H9 (cell line): ENCODE measurements around the gene NMT1. TPM values are rescaled to one million over a fixed set of nuclear protein-coding genes. Genes with fewer than 3 reads are reported as not detected.

Experiments
- DNase-seq: peaks from one replicate; pipeline ENCODE4 v3.0.0-alpha.2; 2017
- H2AFZ ChIP-seq: one replicate; pipeline ENCODE4 v1.6.1; 2013; ENCODE audit warnings: mild to moderate bottlenecking, low read length, control low read depth, moderate library complexity
- H2AK5ac ChIP-seq: 2 replicates; pipeline ENCODE4 v1.6.1; 2013; ENCODE audit warnings: low read length, control low read depth, mixed read lengths; ENCODE audit not compliant: insufficient read length
- H2BK120ac ChIP-seq: one replicate; pipeline ENCODE4 v1.6.1; 2013; ENCODE audit warnings: low read depth, mild to moderate bottlenecking, low read length, control low read depth, inconsistent platforms; ENCODE audit not compliant: poor library complexity, severe bottlenecking
- H2BK12ac ChIP-seq: 2 replicates; pipeline ENCODE4 v1.6.1; 2013; ENCODE audit warnings: low read length, control low read depth, mixed read lengths, low read depth; ENCODE audit not compliant: insufficient read length
- H2BK15ac ChIP-seq: 2 replicates; pipeline ENCODE4 v1.6.1; 2013; ENCODE audit warnings: low read depth, low read length, control low read depth
- H2BK20ac ChIP-seq: one replicate; pipeline ENCODE4 v1.6.1; 2013; ENCODE audit warnings: low read depth, mild to moderate bottlenecking, low read length, control low read depth, inconsistent platforms; ENCODE audit not compliant: poor library complexity, severe bottlenecking
- H2BK5ac ChIP-seq: 2 replicates; pipeline ENCODE4 v1.6.1; 2013; ENCODE audit warnings: low read length, control low read depth, mixed read lengths; ENCODE audit not compliant: insufficient read length
- H3K14ac ChIP-seq: 2 replicates; pipeline ENCODE4 v1.6.1; 2013; ENCODE audit warnings: low read length, control low read depth; ENCODE audit not compliant: insufficient read depth
- H3K18ac ChIP-seq: 2 replicates; pipeline ENCODE4 v1.6.1; 2013; ENCODE audit warnings: low read depth, mild to moderate bottlenecking, mixed read lengths, low read length, control low read depth; ENCODE audit not compliant: insufficient read length
- H3K23ac ChIP-seq: 2 replicates; pipeline ENCODE4 v1.6.1; 2013; ENCODE audit warnings: low read length, control low read depth, mixed read lengths, low read depth; ENCODE audit not compliant: insufficient read length
- H3K23me2 ChIP-seq: 2 replicates; pipeline ENCODE4 v1.6.1; 2013; ENCODE audit warnings: low read depth, mild to moderate bottlenecking, mixed read lengths, low read length, control low read depth; ENCODE audit not compliant: insufficient read length, poor library complexity, severe bottlenecking
- H3K27ac ChIP-seq: 2 replicates; pipeline ENCODE4 v1.5.1; 2013; ENCODE audit warnings: low read length, control low read depth, mixed read lengths, low read depth; ENCODE audit not compliant: insufficient read length
- H3K27me3 ChIP-seq: 2 replicates; pipeline ENCODE4 v1.6.1; 2013; ENCODE audit warnings: low read length, control low read depth, inconsistent platforms; ENCODE audit not compliant: insufficient read depth
- H3K4ac ChIP-seq: 2 replicates; pipeline ENCODE4 v1.6.1; 2013; ENCODE audit warnings: low read depth, mild to moderate bottlenecking, control low read depth, inconsistent platforms, low read length, moderate library complexity
- H3K4me1 ChIP-seq: 2 replicates; pipeline ENCODE4 v1.6.1; 2013; ENCODE audit warnings: low read length, control low read depth, inconsistent platforms; ENCODE audit not compliant: insufficient read depth
- H3K4me2 ChIP-seq: 2 replicates; pipeline ENCODE4 v1.6.1; 2013; ENCODE audit warnings: low read length, control low read depth, mixed read lengths; ENCODE audit not compliant: insufficient read length, insufficient read depth
- H3K56ac ChIP-seq: 2 replicates; pipeline ENCODE4 v1.6.1; 2013; ENCODE audit warnings: low read depth, mild to moderate bottlenecking, mixed read lengths, low read length, control low read depth; ENCODE audit not compliant: insufficient read length
- H3K79me1 ChIP-seq: 2 replicates; pipeline ENCODE4 v1.6.1; 2013; ENCODE audit warnings: low read depth, mild to moderate bottlenecking, moderate library complexity, low read length, control low read depth, inconsistent platforms; ENCODE audit not compliant: insufficient read depth, poor library complexity, severe bottlenecking
- H3K79me2 ChIP-seq: 2 replicates; pipeline ENCODE4 v1.6.1; 2013; ENCODE audit warnings: low read length, control low read depth, inconsistent platforms; ENCODE audit not compliant: insufficient read depth
- H3K9ac ChIP-seq: 2 replicates; pipeline ENCODE4 v1.6.1; 2013; ENCODE audit warnings: low read length, control low read depth, mixed read lengths; ENCODE audit not compliant: insufficient read length; ENCODE audit errors: extremely low read depth
- H3K9me3 ChIP-seq: one replicate; pipeline ENCODE4 v1.6.1; 2013; ENCODE audit warnings: low read depth, low read length, inconsistent platforms; ENCODE audit not compliant: control insufficient read depth
- H3T11ph ChIP-seq: one replicate; pipeline ENCODE4 v1.6.1; 2013; ENCODE audit warnings: mild to moderate bottlenecking, low read length, control low read depth, inconsistent platforms
- H4K20me1 ChIP-seq: one replicate; pipeline ENCODE4 v1.6.1; 2013; ENCODE audit not compliant: control insufficient read depth, insufficient read length, insufficient read depth
- H4K5ac ChIP-seq: 2 replicates; pipeline ENCODE4 v1.6.1; 2013; ENCODE audit warnings: low read depth, mild to moderate bottlenecking, mixed read lengths, low read length, control low read depth; ENCODE audit not compliant: insufficient read length
- H4K8ac ChIP-seq: replicated peaks from 2 replicates; pipeline ENCODE4 v1.6.1; 2013; ENCODE audit warnings: low read length, control low read depth, mixed read lengths, low read depth; ENCODE audit not compliant: insufficient read length
- H4K91ac ChIP-seq: 2 replicates; pipeline ENCODE4 v1.6.1; 2013; ENCODE audit warnings: low read depth, mild to moderate bottlenecking, moderate library complexity, mixed read lengths, low read length, control low read depth; ENCODE audit not compliant: insufficient read length
- H3K27ac Mint-ChIP-seq, 3 experiments: 2 replicates in 2 of 3; 3 replicates in 1 of 3; pipeline ENCODE4 v1.8.0; 2020 to 2021; ENCODE audit warnings: mixed read lengths in 3 of 3, mild to moderate bottlenecking in 1 of 3, moderate library complexity in 1 of 3
- H3K27me3 Mint-ChIP-seq: 2 replicates; pipeline ENCODE4 v1.8.0; 2021; ENCODE audit warnings: low read depth, mild to moderate bottlenecking, moderate library complexity, mixed read lengths
- H3K36me3 Mint-ChIP-seq, 3 experiments: 2 replicates in 2 of 3; 3 replicates in 1 of 3; pipeline ENCODE4 v1.8.0; 2020 to 2021; ENCODE audit warnings: low read depth in 3 of 3, mixed read lengths in 3 of 3; ENCODE audit not compliant: insufficient read depth in 1 of 3
- H3K4me1 Mint-ChIP-seq, 2 experiments: 2 replicates each; pipeline ENCODE4 v1.8.0; 2020; ENCODE audit warnings: mixed read lengths in 2 of 2
- H3K4me3 Mint-ChIP-seq, 2 experiments: 2 replicates in 1 of 2; 3 replicates in 1 of 2; pipeline ENCODE4 v1.8.0; 2020 to 2021; ENCODE audit warnings: mild to moderate bottlenecking in 2 of 2, mixed read lengths in 2 of 2, moderate library complexity in 1 of 2
- H3K9me3 Mint-ChIP-seq, 2 experiments: 2 replicates in 1 of 2; 3 replicates in 1 of 2; pipeline ENCODE4 v1.8.0; 2020; ENCODE audit warnings: mild to moderate bottlenecking in 2 of 2, mixed read lengths in 2 of 2, moderate library complexity in 1 of 2
- CTCF ChIP-seq: fragments of 200-600 bp; sonication (generic); conservative IDR thresholded peaks from 3 replicates; pipeline ENCODE4 v1.8.0; 2021; ENCODE audit warnings: antibody characterized with exemption, mild to moderate bottlenecking
- WGBS: extraction: QIAGEN DNeasy Blood & Tissue Kit; methylation state at CpG from one replicate; pipeline ENCODE4 v1.1.7; 2013; ENCODE audit warnings: missing lambda C conversion rate, low lambda C conversion rate, mixed read lengths; ENCODE audit not compliant: insufficient read length; ENCODE audit errors: extremely low coverage; 5-methylcytosine and 5-hydroxymethylcytosine counted together
- total RNA-seq: library from RNA; stranded (reverse); gene quantifications from 2 replicates; pipeline ENCODE4 v1.2.1, GENCODE V29; 2021

Gene NMT1
- total RNA-seq, 1 experiment from 2014 or later: 150 TPM

GRCh38 chr17:45128989-45129388 is 67.9 kb downstream of the NMT1 start:
- Histone ChIP-seq H4K20me1 (no peaks in the 10 kb centered on the region), H2BK15ac (no peak overlapping the region), H2AK5ac (no peak overlapping the region), H2BK20ac (no peak overlapping the region), H3K23me2 (peaks cover 7% of the 10 kb centered on the region), H2BK12ac (no peak overlapping the region), H2AFZ (no peak overlapping the region), H3T11ph (no peak overlapping the region), H3K9me3 (no peaks in the 10 kb centered on the region), H3K9ac (no peak overlapping the region), H3K23ac (no peak overlapping the region), H3K18ac (no peak overlapping the region), H2BK120ac (no peak overlapping the region), H4K5ac (no peak overlapping the region), H3K14ac (no peak overlapping the region), H3K4ac (no peak overlapping the region), H3K27me3 (no peaks in the 10 kb centered on the region), H3K79me1 (no peaks in the 10 kb centered on the region), H4K8ac (no peak overlapping the region), H3K27ac (no peak overlapping the region), H3K4me1 (no peaks in the 10 kb centered on the region; the same call in 1 of the 2 replicates), H3K4me2 (no peak overlapping the region), H2BK5ac (no peak overlapping the region), H3K79me2 (no peaks in the 10 kb centered on the region), H4K91ac (no peak overlapping the region), H3K56ac (no peak overlapping the region)
- no peaks in the 10 kb centered on the region; the same call in 1 of the 2 replicates for H3K27me3 Mint-ChIP-seq
- peaks cover 32 to 37% of the 10 kb centered on the region in 2 experiments for H3K4me1 Mint-ChIP-seq
- peaks cover 0 to 3% of the 10 kb centered on the region in 2 experiments; a peak in 1 of 5 replicates for H3K9me3 Mint-ChIP-seq
- no peak for DNase-seq
- H3K36me3 Mint-ChIP-seq: no peaks in the 10 kb centered on the region; a peak in 1 of 7 replicates
- no peak overlapping the region for H3K4me3 Mint-ChIP-seq
- no peak overlapping the region for H3K27ac Mint-ChIP-seq
- WGBS: no CpG with 5 or more reads among the region's 2 CpGs
- TF ChIP-seq CTCF: no peak
